Activated T-helper 2 cell treated with anti-CD3 and anti-CD28 coated beads, Interferon-gamma antibody, Interleukin-2, Interleukin-4, amounts not matched to agents 10 μg/mL and 5 μg/mL and 100 μg/mL, durations not matched to agents 14 hours and 24 hours and 36 hours (primary cell): ENCODE results near the gene HOTAIR. TPM values are rescaled to one million over a fixed set of nuclear protein-coding genes. Genes with fewer than 3 reads are reported as not detected.

ENCODE experiments used
- DNase-seq: peaks from one replicate; pipeline ENCODE4 v3.0.0; 2021; ENCODE audit warnings: low spot score
- H3K27ac Mint-ChIP-seq: one replicate; pipeline ENCODE4 v1.8.0; 2021; ENCODE audit warnings: mixed read lengths
- H3K27me3 Mint-ChIP-seq: one replicate; pipeline ENCODE4 v1.8.0; 2021; ENCODE audit warnings: low read depth, mixed read lengths
- H3K36me3 Mint-ChIP-seq: one replicate; pipeline ENCODE4 v1.8.0; 2021; ENCODE audit warnings: low read depth, mixed read lengths
- H3K4me1 Mint-ChIP-seq: one replicate; pipeline ENCODE4 v1.8.0; 2021; ENCODE audit warnings: low read depth, mixed read lengths
- H3K4me3 Mint-ChIP-seq: one replicate; pipeline ENCODE4 v1.8.0; 2021; ENCODE audit warnings: low read depth, mild to moderate bottlenecking, moderate library complexity, mixed read lengths
- H3K9me3 Mint-ChIP-seq: one replicate; pipeline ENCODE4 v1.8.0; 2021; ENCODE audit warnings: mixed read lengths
- intact Hi-C: fragments of 100-400 bp; cut with micrococcal nuclease; formaldehyde crosslinking; loops from one replicate; pipeline ENCODE4 v1.15.1; 2023
- total RNA-seq: library from RNA; stranded (reverse); gene quantifications from 2 replicates; pipeline ENCODE4 v1.2.3, GENCODE V29; 2022

HOTAIR gene
- total RNA-seq, 1 donor from 2014 or later, result not detected

DNA sequence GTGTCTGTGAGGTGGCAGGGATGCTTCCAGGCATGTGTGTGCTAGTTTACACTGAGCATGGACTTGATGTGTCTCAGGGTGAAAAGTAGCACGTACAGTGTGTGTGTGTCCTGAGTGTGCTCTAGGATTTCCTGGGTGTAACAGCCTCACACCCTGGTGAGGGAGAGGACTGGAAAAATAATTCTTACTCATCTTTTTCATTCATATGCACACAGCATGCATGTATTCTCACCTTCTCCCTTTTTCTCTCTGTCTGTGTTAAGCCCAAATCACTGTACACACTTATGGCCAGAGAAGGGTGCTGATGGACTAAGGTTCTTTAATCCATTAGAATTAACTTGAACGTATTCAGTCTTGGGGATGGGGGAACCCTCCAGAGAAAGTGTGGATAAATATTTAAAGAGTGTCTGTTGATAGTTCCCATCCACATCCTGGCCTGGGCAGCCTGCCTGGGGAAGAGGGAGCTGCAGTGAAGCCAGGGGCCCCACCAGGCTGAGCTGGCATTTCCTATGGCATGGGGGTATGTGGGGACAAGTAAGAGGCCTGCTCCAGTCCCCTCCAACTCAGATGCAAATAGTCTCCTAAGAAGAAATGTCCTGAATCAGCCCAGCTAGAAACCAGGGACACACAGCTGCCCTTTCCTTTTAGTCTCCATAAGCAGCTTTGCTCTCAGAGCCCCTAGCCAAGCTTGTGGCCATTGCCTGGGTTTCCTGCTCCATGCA, 32.9 kb upstream of the HOTAIR start:
- Mint-ChIP-seq H3K4me3 (no peak overlapping the region), H3K9me3 (no peaks in the 10 kb centered on the region), H3K4me1 (peaks cover 16% of the 10 kb centered on the region), H3K27ac (no peak overlapping the region), H3K36me3 (no peaks in the 10 kb centered on the region), H3K27me3 (peaks cover 91% of the 10 kb centered on the region)
- intact Hi-C loops, result loop anchor here (2.0 kb wide), 1 partner anchor 21 kb away; the partner anchor contains the start of gene HOXC6
- DNase-seq, result no peak

GRCh38 chr12:54006559-54007220, 31.9 kb upstream of the HOTAIR start:
- H3K9me3 Mint-ChIP-seq, result no peaks in the 10 kb centered on the region
- no peak for DNase-seq
- intact Hi-C loops, result loop anchor here (1.0 to 2.0 kb wide), 2 partner anchors 22 to 195 kb away; partner anchors contain the start of gene HOXC6
- no peak overlapping the region for H3K27ac Mint-ChIP-seq
- no peaks in the 10 kb centered on the region for H3K36me3 Mint-ChIP-seq
- H3K4me3 Mint-ChIP-seq, result peak overlapping the region; percentile 79
- peaks cover 92% of the 10 kb centered on the region for H3K27me3 Mint-ChIP-seq
- H3K4me1 Mint-ChIP-seq, result peaks cover 20% of the 10 kb centered on the region

GRCh38 chr12:54005853-54006558, 31.3 kb upstream of the HOTAIR start:
- peak; percentile 76 for DNase-seq
- Mint-ChIP-seq H3K27ac (no peak overlapping the region), H3K4me1 (peaks cover 18% of the 10 kb centered on the region), H3K36me3 (no peaks in the 10 kb centered on the region), H3K9me3 (no peaks in the 10 kb centered on the region), H3K4me3 (peak overlapping the region; percentile 79), H3K27me3 (peaks cover 92% of the 10 kb centered on the region)
- intact Hi-C loops, result loop anchor here (1.0 to 2.0 kb wide), 2 partner anchors 23 to 195 kb away; partner anchors contain the start of gene HOXC6

GRCh38 chr12:54005531-54005852, 30.7 kb upstream of the HOTAIR start:
- peaks cover 17% of the 10 kb centered on the region for H3K4me1 Mint-ChIP-seq
- no peak for DNase-seq
- peaks cover 93% of the 10 kb centered on the region for H3K27me3 Mint-ChIP-seq
- H3K4me3 Mint-ChIP-seq, result no peak overlapping the region
- no peaks in the 10 kb centered on the region for H3K9me3 Mint-ChIP-seq
- no peaks in the 10 kb centered on the region for H3K36me3 Mint-ChIP-seq
- H3K27ac Mint-ChIP-seq, result no peak overlapping the region
- intact Hi-C loops, result no loop called here

GRCh38 chr12:54004841-54005530, 30.2 kb upstream of the HOTAIR start:
- H3K9me3 Mint-ChIP-seq, result no peaks in the 10 kb centered on the region
- DNase-seq, result no peak
- H3K27ac Mint-ChIP-seq, result no peak overlapping the region
- H3K27me3 Mint-ChIP-seq, result peaks cover 92% of the 10 kb centered on the region
- peaks cover 17% of the 10 kb centered on the region for H3K4me1 Mint-ChIP-seq
- H3K36me3 Mint-ChIP-seq, result no peaks in the 10 kb centered on the region
- intact Hi-C loops, result loop anchor here (5.0 kb wide), 1 partner anchor 38 kb away; no protein-coding TSS in a partner anchor
- no peak overlapping the region for H3K4me3 Mint-ChIP-seq

- no peak for DNase-seq
- peaks cover 91% of the 10 kb centered on the region for H3K27me3 Mint-ChIP-seq
- no peak overlapping the region for H3K4me3 Mint-ChIP-seq
- H3K9me3 Mint-ChIP-seq, result no peaks in the 10 kb centered on the region
- no peak overlapping the region for H3K27ac Mint-ChIP-seq
- peaks cover 18% of the 10 kb centered on the region for H3K4me1 Mint-ChIP-seq
- no peaks in the 10 kb centered on the region for H3K36me3 Mint-ChIP-seq
- intact Hi-C loops, result loop anchor here (5.0 kb wide), 1 partner anchor 37 kb away; no protein-coding TSS in a partner anchor
These were observed 29.5 kb upstream of the HOTAIR start for GRCh38 chr12:54004063-54004840.

DNA sequence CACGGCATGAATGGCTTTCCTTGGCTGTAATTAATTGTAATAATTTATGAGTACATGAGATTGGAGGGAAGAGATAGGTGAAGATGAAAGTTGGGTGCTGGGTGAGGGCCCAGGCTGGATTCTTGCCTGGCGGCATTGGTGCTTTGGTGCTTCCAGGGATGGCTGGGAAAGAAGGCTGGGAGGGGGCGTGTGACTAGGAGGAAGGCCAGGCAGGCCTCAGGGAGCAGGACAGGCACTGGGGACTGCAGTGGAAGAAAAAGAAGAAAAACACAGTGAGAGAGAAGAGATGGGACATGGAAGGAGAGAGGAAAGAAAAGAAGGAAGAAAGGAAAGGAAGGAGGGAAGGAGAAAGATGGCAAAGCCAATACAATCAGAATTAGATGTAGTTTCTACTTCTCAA, 28.9 kb upstream of the HOTAIR start:
- Mint-ChIP-seq H3K36me3 (no peaks in the 10 kb centered on the region), H3K27me3 (peaks cover 93% of the 10 kb centered on the region), H3K27ac (peak overlapping the region; percentile 5), H3K4me1 (peaks cover 17% of the 10 kb centered on the region), H3K9me3 (no peaks in the 10 kb centered on the region), H3K4me3 (no peak overlapping the region)
- intact Hi-C loops, result loop anchor here (5.0 kb wide), 1 partner anchor 36 kb away; no protein-coding TSS in a partner anchor
- DNase-seq, result no peak

- Mint-ChIP-seq H3K27me3 (peaks cover 94% of the 10 kb centered on the region), H3K9me3 (no peaks in the 10 kb centered on the region), H3K4me1 (peaks cover 17% of the 10 kb centered on the region), H3K36me3 (no peaks in the 10 kb centered on the region), H3K4me3 (no peak overlapping the region), H3K27ac (no peak overlapping the region)
- intact Hi-C loops, result loop anchor here (5.0 kb wide), 1 partner anchor 36 kb away; no protein-coding TSS in a partner anchor
- no peak for DNase-seq
These were observed 28.2 kb upstream of the HOTAIR start for GRCh38 chr12:54002915-54003389.

- peaks cover 96% of the 10 kb centered on the region for H3K27me3 Mint-ChIP-seq
- intact Hi-C loops, result loop anchor here (5.0 kb wide), 1 partner anchor 35 kb away; no protein-coding TSS in a partner anchor
- DNase-seq, result no peak
- no peak overlapping the region for H3K27ac Mint-ChIP-seq
- no peak overlapping the region for H3K4me3 Mint-ChIP-seq
- no peaks in the 10 kb centered on the region for H3K36me3 Mint-ChIP-seq
- no peaks in the 10 kb centered on the region for H3K9me3 Mint-ChIP-seq
- H3K4me1 Mint-ChIP-seq, result peaks cover 18% of the 10 kb centered on the region
These were observed 27.6 kb upstream of the HOTAIR start for GRCh38 chr12:54002278-54002914.

DNA sequence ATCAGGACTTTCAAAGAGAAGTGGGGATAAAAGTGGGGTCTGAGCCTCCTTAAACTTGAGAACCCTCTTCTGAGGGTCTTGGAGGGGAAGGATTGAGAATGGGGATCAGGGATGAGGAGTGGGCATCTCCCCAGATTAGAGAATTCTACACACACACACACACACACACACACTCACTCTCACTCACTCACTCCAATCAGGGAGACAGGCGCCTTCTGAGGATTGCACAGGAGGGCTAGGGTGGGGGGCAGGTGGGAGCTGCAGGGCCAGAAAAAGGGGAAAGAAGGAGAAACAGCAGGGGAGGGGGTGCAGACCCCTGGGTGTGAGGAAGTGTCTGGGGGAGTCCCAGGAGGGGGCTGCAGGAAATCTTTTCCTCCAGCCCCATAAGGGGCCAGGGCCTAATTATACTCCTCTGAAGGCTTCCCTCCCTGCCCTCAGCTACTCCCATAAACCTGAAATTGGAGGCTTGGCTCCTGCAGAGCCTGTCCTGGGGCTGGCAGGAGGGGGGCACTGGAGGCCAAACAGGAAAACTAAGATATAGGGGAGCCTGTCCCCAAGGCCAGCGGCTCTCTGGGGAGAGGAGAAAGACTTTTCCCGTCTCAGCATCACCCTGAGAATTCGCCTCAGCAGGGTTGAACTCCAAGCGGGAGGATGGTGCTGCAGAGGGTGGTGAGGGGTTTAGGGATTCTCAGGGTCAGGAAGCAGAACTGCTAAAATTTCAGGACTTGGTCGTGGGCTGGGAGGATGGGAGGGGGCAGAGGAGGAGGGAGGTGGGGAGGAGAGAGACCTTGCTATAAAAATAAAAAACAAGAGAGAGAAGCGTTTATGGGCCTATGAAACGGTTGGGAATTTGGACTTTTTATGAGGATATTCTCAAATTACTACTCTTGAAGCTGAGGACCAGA, 26.8 kb upstream of the HOTAIR start:
- Mint-ChIP-seq H3K36me3 (no peaks in the 10 kb centered on the region), H3K4me1 (peaks cover 15% of the 10 kb centered on the region), H3K27me3 (peaks cover 93% of the 10 kb centered on the region), H3K9me3 (no peaks in the 10 kb centered on the region), H3K27ac (no peak overlapping the region), H3K4me3 (no peak overlapping the region)
- intact Hi-C loops, result loop anchor here (2.0 to 5.0 kb wide), 2 partner anchors 13 to 34 kb away; no protein-coding TSS in a partner anchor
- DNase-seq, result no peak
